ENCODE results near the gene ST8SIA1.

ST8SIA1 gene

DNA sequence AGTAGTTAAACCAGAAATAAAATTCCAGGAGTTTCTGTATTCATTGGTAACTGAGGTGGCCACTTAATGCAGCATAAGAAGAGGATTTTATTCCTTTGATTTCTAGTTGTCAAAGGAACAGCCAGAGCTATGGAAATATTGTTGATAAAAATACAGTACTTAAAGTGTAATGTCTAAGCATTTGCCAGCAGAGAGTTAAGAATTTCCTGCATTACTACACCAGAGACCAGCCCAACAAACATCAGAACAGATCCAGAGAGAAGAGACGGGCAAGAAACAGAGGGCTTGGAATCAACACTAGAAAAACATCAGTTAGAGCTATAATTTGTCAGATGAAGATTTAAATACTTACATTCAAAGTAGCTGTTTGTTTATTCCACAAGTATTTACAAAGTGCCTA lies 77.9 kb downstream of the ST8SIA1 start:
- H3K4me3 Mint-ChIP-seq: no peak overlapping the region
- no peaks in the 10 kb centered on the region for H3K36me3 Mint-ChIP-seq (ENCODE audit: low read depth)
- H3K27ac Mint-ChIP-seq: no peak overlapping the region
- H3K27me3 Mint-ChIP-seq (ENCODE audit: low read depth): no peaks in the 10 kb centered on the region
- H3K4me1 Mint-ChIP-seq (ENCODE audit: low read depth): no peaks in the 10 kb centered on the region
- DNase-seq (ENCODE audit: low spot score): no peak
- no peaks in the 10 kb centered on the region for H3K9me3 Mint-ChIP-seq

DNA sequence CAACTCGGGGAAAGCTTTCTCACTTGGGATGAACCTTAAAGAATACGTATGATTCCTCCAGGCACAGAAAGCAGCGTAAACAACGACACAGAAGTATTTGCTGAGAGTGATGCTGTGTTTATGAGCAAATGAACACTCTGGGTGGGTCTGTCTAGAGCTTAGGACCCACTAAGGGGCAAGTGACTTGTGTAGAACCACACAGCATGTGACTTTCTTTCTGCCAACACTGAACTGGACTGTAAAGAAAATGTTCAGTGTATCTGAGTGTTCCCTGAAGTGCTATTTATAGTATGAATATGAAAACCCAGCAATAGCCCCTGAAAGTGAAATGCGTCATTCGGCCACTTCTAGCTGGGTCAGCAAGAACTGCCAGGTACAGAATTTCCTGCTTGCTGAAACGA lies 78.5 kb downstream of the ST8SIA1 start:
- no peaks in the 10 kb centered on the region for H3K9me3 Mint-ChIP-seq
- peaks cover under 1% of the 10 kb centered on the region for H3K4me1 Mint-ChIP-seq (ENCODE audit: low read depth)
- H3K27ac Mint-ChIP-seq: no peak overlapping the region
- H3K4me3 Mint-ChIP-seq: no peak overlapping the region
- DNase-seq (ENCODE audit: low spot score): no peak
- H3K27me3 Mint-ChIP-seq (ENCODE audit: low read depth): peaks cover 2% of the 10 kb centered on the region
- no peaks in the 10 kb centered on the region for H3K36me3 Mint-ChIP-seq (ENCODE audit: low read depth)

DNA sequence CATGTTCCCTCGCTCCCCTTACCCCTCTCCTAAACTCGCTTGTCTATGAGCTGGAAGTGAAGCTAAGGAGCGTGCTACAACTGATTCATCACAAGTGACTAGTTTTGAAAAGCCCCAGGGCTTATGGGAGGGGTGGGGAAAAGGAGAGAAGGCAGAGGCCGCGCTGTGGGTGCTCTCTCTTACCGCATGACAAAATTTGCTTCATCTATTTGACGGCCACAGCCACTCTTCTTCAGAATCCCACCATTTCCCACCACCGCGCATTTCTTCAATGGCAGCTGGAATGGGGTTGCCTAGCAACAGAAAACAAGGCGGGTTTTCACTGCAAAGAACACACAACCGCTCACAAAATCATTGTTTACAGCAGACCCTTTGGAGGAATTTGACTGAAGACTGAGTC lies 79.4 kb downstream of the ST8SIA1 start:
- H3K27ac Mint-ChIP-seq: no peak overlapping the region
- no peak overlapping the region for H3K4me3 Mint-ChIP-seq
- H3K27me3 Mint-ChIP-seq (ENCODE audit: low read depth): peaks cover 4% of the 10 kb centered on the region
- no peak for DNase-seq (ENCODE audit: low spot score)
- H3K36me3 Mint-ChIP-seq (ENCODE audit: low read depth): no peaks in the 10 kb centered on the region
- peaks cover 2% of the 10 kb centered on the region for H3K4me1 Mint-ChIP-seq (ENCODE audit: low read depth)
- H3K9me3 Mint-ChIP-seq: no peaks in the 10 kb centered on the region

DNA sequence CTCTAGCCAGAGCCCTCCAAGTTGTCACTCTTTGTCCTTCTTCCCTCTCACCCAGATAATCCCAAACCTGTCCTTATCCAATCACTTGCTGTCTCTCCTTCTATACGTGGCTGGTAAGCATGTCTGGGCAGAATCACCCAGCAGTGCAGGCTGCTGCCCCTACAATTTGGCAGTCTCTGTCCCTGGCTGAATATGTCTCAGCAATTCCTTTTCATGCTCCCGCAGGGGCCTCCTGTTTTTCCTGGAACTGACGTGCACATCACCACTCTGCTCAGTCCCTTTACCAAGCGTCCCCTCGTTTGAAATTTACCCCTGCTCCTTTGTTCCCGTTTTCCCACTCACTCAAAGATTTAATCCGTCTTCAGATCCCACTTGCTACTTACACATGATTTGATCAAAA lies 80.0 kb downstream of the ST8SIA1 start:
- Mint-ChIP-seq H3K4me3 (no peak overlapping the region), H3K27ac (no peak overlapping the region), H3K9me3 (no peaks in the 10 kb centered on the region), H3K36me3 (ENCODE audit: low read depth) (no peaks in the 10 kb centered on the region), H3K4me1 (ENCODE audit: low read depth) (peaks cover 2% of the 10 kb centered on the region), H3K27me3 (ENCODE audit: low read depth) (peaks cover 4% of the 10 kb centered on the region)
- no peak for DNase-seq (ENCODE audit: low spot score)

DNA sequence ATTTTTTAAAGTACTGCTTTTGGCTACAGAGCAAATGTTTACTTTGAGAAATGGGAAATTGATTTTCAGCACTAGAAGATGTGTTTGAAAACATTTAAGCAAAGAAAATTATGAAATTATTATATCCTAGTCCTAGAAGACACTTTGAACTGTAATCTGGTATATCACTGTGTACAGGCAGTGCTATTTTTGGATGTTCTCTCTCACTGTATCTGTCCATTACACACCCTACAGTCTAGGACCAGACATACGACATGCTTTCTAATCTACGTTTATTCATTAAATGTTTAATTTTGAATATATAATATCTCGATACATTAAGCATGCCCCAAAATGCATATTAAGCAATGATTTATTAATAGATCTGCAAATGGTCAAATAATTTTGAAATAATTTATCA lies 82.5 kb downstream of the ST8SIA1 start:
- no peak overlapping the region for H3K27ac Mint-ChIP-seq
- no peak for DNase-seq (ENCODE audit: low spot score)
- no peaks in the 10 kb centered on the region for H3K36me3 Mint-ChIP-seq (ENCODE audit: low read depth)
- H3K9me3 Mint-ChIP-seq: no peaks in the 10 kb centered on the region
- peaks cover 4% of the 10 kb centered on the region for H3K27me3 Mint-ChIP-seq (ENCODE audit: low read depth)
- H3K4me1 Mint-ChIP-seq (ENCODE audit: low read depth): peaks cover 2% of the 10 kb centered on the region
- no peak overlapping the region for H3K4me3 Mint-ChIP-seq

DNA sequence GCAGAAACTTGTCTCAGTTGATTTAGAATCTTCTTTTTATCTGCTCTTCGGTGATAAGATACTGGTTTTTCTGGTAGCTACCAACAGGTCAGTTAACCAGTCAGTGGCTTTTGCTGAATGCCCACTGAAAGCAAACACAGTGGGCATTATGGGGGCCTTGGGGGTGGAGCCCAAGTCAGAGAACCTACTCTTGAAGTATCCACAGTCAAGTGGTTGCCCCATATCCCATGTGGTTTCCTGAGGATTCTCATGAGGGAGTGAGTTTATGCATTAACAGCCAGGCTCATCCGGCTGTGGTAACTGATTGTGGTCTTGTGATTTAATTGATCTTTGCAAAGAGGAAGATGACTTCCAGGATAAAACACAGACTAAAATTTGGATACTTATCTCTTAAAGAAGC lies 83.7 kb downstream of the ST8SIA1 start:
- H3K36me3 Mint-ChIP-seq (ENCODE audit: low read depth): no peaks in the 10 kb centered on the region
- no peak for DNase-seq (ENCODE audit: low spot score)
- H3K27me3 Mint-ChIP-seq (ENCODE audit: low read depth): peaks cover 4% of the 10 kb centered on the region
- H3K4me3 Mint-ChIP-seq: no peak overlapping the region
- H3K27ac Mint-ChIP-seq: no peak overlapping the region
- no peaks in the 10 kb centered on the region for H3K9me3 Mint-ChIP-seq
- H3K4me1 Mint-ChIP-seq (ENCODE audit: low read depth): peaks cover 2% of the 10 kb centered on the region

DNA sequence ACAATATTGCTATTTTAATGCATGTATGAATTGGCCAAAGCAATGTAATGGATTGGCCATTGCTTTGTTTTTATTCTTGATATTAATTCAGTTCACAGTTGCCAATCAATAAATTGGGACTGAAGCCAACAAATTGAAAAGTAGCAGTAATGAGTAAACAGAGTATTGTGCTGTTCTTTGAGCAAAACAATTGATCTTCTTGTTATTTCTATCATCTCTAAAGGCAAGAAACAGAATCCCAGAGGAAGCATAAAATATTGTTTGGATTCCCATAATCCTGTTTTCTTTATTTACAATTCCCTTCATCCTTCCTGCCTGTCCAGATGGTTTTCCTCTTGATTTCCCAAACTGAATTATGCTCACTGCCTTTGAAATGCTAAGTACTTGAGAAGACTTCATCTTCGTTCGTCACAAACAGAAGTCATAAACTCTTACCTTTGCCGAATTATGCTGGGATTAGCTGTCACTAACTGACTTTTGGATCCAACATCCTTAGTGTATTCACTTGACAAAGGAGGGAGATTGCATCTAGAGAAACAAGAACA lies 85.9 kb downstream of the ST8SIA1 start:
- peaks cover 4% of the 10 kb centered on the region for H3K27me3 Mint-ChIP-seq (ENCODE audit: low read depth)
- H3K9me3 Mint-ChIP-seq: no peaks in the 10 kb centered on the region
- peaks cover 2% of the 10 kb centered on the region for H3K4me1 Mint-ChIP-seq (ENCODE audit: low read depth)
- no peak overlapping the region for H3K4me3 Mint-ChIP-seq
- DNase-seq (ENCODE audit: low spot score): no peak
- H3K27ac Mint-ChIP-seq: no peak overlapping the region
- no peaks in the 10 kb centered on the region for H3K36me3 Mint-ChIP-seq (ENCODE audit: low read depth)

DNA sequence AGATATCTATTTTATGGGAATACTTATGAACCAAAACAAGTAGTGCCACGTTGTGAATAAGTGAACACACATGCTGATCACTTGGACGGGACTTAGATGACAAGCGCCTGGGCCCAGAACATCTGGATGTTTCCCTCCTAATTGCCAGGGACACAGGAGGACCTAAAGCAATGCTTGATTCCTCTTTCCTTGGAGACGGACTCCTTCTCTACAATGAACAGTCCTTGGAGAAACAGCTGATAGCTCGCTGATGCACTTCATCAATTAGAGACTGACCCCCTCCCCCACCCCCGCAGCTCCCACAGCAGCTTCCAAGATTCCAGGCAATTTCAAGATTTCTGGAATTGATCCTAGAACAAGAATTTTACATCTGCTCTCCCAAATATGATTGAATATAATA lies 86.4 kb downstream of the ST8SIA1 start:
- Mint-ChIP-seq H3K27me3 (ENCODE audit: low read depth) (peaks cover 4% of the 10 kb centered on the region), H3K9me3 (no peaks in the 10 kb centered on the region), H3K4me1 (ENCODE audit: low read depth) (peaks cover 2% of the 10 kb centered on the region), H3K27ac (no peak overlapping the region), H3K4me3 (no peak overlapping the region), H3K36me3 (ENCODE audit: low read depth) (no peaks in the 10 kb centered on the region)
- no peak for DNase-seq (ENCODE audit: low spot score)

DNA sequence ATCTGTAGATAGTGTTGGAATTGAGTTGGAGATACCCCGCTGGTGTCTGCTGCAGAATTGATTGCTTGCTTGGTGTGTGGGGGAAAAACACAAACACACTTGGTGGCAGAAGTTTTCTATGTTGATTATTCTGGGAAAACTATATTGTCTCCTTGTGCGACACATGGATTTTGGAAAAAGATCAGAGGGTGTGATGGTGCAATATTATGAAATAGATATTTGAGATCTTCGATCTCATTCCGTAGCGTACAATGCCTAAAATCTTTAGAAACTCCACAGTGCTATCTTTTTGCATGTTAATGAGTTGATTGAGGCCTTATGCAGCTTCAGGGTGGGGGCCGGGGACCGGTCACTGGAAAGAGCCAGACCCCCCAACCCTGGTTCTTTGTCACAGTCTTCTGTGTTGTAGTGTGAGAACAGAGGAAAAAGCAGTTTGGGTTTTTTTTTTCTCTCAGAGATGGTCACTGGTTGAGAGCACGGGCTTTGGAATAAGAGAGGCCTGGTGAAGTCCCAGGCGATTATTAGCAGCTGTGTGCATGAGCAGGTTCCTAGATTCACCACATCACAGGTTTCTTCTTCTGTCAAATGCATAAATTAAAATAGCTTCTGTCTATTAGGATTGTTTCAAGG lies 88.2 kb downstream of the ST8SIA1 start:
- Mint-ChIP-seq H3K27me3 (ENCODE audit: low read depth) (peaks cover 4% of the 10 kb centered on the region), H3K36me3 (ENCODE audit: low read depth) (no peaks in the 10 kb centered on the region), H3K9me3 (no peaks in the 10 kb centered on the region), H3K4me1 (ENCODE audit: low read depth) (peaks cover 2% of the 10 kb centered on the region), H3K4me3 (no peak overlapping the region), H3K27ac (no peak overlapping the region)
- no peak for DNase-seq (ENCODE audit: low spot score)

DNA sequence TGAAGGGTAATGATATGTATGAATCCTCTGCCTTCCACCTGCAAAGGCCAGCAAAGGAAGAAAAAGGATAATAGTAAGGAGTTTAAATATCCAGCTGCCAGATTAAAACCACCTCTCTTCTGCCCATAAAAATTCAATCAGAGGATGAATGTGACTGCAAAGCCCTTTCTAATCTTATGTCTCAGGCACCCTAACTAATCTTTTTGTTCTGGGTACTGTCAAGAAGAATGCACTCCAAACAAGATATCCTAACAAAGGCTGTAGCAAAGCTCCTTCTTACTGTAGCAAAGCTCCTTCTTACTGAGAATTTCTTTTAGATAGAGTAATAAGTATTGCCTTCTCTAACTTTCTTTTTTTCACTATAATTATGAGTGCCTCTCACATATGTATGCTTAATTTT lies 91.8 kb downstream of the ST8SIA1 start:
- Mint-ChIP-seq H3K9me3 (no peaks in the 10 kb centered on the region), H3K4me1 (ENCODE audit: low read depth) (no peaks in the 10 kb centered on the region), H3K27me3 (ENCODE audit: low read depth) (peaks cover 2% of the 10 kb centered on the region), H3K36me3 (ENCODE audit: low read depth) (no peaks in the 10 kb centered on the region), H3K4me3 (no peak overlapping the region), H3K27ac (no peak overlapping the region)
- DNase-seq (ENCODE audit: low spot score): no peak

DNA sequence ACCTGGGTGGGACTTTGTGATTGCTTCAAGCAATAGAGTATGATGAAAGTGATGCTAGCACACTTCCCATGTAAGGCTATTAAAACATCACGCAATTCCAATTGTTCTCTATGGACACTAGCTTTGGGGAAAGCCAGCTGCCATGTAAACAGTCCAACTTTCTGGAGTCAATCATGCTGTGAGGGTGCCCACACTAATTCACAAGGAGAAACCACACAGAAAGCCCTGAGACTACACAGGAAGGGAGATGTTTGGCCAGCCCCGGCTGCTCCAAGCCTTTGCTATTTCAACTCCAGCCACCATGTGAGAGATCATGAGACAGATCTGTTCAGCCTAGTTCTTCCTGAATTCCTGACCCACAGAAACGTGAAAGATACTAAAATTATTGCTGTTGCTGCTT lies 96.3 kb downstream of the ST8SIA1 start:
- no peaks in the 10 kb centered on the region for H3K36me3 Mint-ChIP-seq (ENCODE audit: low read depth)
- no peaks in the 10 kb centered on the region for H3K9me3 Mint-ChIP-seq
- no peak for DNase-seq (ENCODE audit: low spot score)
- no peak overlapping the region for H3K4me3 Mint-ChIP-seq
- H3K27ac Mint-ChIP-seq: no peak overlapping the region
- H3K27me3 Mint-ChIP-seq (ENCODE audit: low read depth): peaks cover 2% of the 10 kb centered on the region
- H3K4me1 Mint-ChIP-seq (ENCODE audit: low read depth): no peaks in the 10 kb centered on the region

DNA sequence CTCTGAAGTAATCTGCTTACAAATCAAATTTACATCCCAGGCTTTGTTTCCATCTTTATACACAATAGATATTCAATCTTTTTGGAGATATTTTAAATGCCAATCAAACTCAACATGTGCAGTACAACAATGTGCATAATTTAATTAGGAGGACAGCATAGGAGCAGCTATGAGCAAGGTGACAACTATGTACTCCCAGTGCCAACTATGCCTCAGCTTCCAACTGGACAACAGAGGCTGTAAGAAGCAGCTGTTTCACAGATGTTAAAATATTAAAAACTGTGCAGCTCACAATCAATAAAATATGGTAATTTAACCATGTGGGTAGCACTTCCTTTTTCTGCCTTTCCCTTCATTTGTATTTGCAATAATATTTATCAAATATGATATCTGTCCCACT lies 99.9 kb downstream of the ST8SIA1 start:
- no peaks in the 10 kb centered on the region for H3K9me3 Mint-ChIP-seq
- no peak overlapping the region for H3K27ac Mint-ChIP-seq
- H3K27me3 Mint-ChIP-seq (ENCODE audit: low read depth): peaks cover 2% of the 10 kb centered on the region
- no peak for DNase-seq (ENCODE audit: low spot score)
- H3K36me3 Mint-ChIP-seq (ENCODE audit: low read depth): no peaks in the 10 kb centered on the region
- no peaks in the 10 kb centered on the region for H3K4me1 Mint-ChIP-seq (ENCODE audit: low read depth)
- no peak overlapping the region for H3K4me3 Mint-ChIP-seq

DNA sequence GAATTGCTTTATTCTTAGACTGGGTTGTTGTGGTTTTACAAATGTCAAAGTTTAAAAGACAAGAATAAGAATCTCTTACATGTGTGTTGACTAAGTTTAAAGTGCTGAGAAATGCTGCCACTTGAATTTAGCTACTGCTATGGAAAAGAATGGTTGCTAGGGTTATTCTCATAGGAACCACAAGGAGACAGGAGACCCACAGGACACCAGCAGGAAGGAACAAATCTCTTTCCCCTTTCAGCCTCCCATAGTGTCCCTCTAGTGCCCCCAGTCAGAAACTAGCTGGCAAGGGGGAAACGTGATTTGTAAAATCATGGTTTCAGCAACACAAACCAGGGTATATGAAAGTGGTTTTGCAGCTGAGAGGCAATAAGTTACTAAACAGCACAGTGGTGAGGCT lies 102.7 kb downstream of the ST8SIA1 start:
- no peak for DNase-seq (ENCODE audit: low spot score)
- no peak overlapping the region for H3K4me3 Mint-ChIP-seq
- H3K9me3 Mint-ChIP-seq: no peaks in the 10 kb centered on the region
- no peaks in the 10 kb centered on the region for H3K36me3 Mint-ChIP-seq (ENCODE audit: low read depth)
- H3K27me3 Mint-ChIP-seq (ENCODE audit: low read depth): no peaks in the 10 kb centered on the region
- no peak overlapping the region for H3K27ac Mint-ChIP-seq
- H3K4me1 Mint-ChIP-seq (ENCODE audit: low read depth): no peaks in the 10 kb centered on the region

DNA sequence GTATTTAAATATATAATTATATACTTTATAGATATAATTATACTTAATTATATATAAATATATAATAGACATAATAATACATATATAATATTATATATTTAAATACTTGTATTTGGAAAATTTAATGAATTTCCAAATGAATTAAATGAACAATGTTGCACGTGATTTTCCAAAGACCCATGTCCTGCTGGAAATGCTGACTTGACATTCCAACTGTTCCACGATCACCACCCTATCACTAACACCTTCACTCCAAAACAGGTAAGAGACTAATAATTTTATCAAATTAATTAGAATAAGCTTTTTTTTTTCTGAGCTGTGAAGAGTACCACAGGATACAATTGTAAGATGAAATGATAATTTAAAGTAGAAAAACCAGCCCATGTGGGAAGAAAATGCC lies 103.4 kb downstream of the ST8SIA1 start:
- Mint-ChIP-seq H3K36me3 (ENCODE audit: low read depth) (no peaks in the 10 kb centered on the region), H3K9me3 (no peaks in the 10 kb centered on the region), H3K4me1 (ENCODE audit: low read depth) (no peaks in the 10 kb centered on the region)

DNA sequence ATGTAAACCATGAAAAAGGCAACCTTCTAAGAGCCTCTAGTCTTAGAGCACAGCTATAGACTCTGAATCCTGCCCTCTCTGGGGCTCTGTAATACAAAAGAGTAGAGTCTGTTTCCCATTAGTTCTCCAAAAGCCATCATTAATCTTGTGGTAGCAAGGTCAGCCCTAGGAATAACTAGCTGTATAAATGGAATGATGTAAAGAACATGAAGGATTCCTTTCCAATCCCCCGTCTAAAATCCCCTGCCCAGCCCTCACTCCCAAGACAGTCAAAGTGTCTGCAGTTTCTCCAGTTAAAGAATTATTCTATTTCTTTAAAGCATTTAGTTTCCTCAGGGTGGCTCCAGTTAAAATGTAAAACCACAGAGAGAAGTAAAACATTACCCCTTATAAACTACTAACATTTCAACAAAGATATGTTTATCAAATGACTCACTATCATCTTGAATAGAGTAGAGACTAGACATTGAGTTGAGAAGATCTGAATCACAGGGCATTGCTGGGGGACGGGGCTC lies 104.2 kb downstream of the ST8SIA1 start:
- DNase-seq (ENCODE audit: low spot score): no peak
- H3K4me1 Mint-ChIP-seq (ENCODE audit: low read depth): no peaks in the 10 kb centered on the region
- no peaks in the 10 kb centered on the region for H3K9me3 Mint-ChIP-seq
- no peaks in the 10 kb centered on the region for H3K27me3 Mint-ChIP-seq (ENCODE audit: low read depth)
- no peaks in the 10 kb centered on the region for H3K36me3 Mint-ChIP-seq (ENCODE audit: low read depth)
- H3K4me3 Mint-ChIP-seq: no peak overlapping the region
- no peak overlapping the region for H3K27ac Mint-ChIP-seq

More for the DNA sequence above, 103.4 kb downstream of the ST8SIA1 start:
- H3K4me3 Mint-ChIP-seq: no peak overlapping the region
- no peak overlapping the region for H3K27ac Mint-ChIP-seq
- no peak for DNase-seq (ENCODE audit: low spot score)
- no peaks in the 10 kb centered on the region for H3K27me3 Mint-ChIP-seq (ENCODE audit: low read depth)
